NCI-H128 (cell line): ENCODE data around the gene SETBP1.

Experiments
- DNase-seq: peaks from one replicate; lab custom pipeline; 2025; ENCODE audit not compliant: unreplicated experiment; lab: John Stamatoyannopoulos, UW

The SETBP1 gene

DNA sequence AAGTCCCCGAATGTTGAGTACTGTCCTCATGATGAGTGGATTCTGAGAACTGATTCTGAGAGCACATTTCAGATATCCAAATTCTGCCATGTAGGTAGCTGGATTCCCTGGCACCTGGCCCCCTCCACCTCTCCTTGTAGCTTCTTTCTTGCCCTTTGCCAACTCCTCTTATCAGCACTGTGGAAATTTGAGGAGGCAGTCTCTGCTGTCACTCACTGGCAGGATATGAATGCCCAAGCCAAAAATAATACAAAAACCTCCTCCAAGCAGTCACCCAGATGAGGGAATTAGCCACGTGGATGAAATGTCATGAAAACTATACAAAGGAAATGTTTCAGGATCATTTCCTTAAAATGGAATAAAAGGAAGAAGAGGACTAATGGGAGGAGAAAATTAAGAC lies 276.8 kb downstream of the SETBP1 start:
- no peak for DNase-seq

DNA sequence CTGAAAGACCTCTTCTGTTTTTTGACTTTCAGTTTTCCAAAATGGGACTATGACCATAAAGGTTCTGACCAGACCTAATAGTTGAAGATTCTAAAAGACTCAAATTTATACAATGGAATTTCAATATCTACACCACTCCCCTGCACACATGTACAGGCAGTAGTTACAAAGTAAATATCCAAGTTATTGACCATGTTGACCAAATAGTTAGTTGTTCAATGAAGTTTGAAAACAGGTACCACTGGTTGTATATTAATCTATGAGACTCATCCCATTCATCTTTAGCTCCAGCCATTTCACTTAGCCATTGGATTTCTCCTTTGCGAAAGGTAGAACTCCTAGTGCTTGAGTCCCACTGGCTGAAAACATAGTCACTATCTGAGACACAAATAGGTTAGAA lies 277.4 kb downstream of the SETBP1 start:
- DNase-seq = no peak

DNA sequence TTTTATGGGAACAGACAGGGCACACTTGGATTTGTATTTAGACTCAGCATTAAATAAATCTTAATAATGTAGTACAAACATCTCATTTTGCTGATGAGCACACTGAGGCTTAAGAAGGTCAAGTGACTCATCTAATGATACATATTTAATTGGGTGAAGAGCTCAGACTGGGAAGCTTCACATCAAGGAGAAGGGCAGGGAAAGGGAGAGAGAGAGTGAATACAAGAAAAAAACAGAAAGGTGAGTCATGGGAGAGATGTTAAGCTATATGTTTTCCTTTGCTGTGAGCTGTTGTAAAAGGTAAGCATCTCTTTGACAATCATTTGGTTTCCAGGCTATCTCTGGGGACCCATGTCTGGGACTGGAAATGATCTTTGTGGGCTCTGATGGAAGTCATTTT lies 277.8 kb downstream of the SETBP1 start:
- DNase-seq = no peak

DNA sequence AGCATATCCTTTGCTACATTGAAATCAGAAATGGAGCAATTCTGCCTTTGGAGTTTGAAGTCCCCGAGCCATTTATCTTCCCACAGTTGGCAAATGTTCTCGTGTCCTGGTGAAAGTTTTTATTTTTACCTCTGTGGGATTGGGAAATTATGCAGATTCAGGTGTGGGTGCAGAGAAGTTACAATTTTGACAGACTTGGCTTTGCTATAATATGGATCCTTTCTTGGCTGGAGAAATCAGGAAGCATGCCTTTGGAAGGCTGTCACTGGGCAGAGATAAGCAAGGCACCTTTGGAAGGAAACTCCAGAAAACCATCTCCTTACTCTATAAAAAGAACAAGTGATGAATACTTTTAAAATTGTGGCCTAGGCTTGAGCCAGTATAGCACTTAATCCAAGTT lies 278.3 kb downstream of the SETBP1 start:
- DNase-seq = no peak

DNA sequence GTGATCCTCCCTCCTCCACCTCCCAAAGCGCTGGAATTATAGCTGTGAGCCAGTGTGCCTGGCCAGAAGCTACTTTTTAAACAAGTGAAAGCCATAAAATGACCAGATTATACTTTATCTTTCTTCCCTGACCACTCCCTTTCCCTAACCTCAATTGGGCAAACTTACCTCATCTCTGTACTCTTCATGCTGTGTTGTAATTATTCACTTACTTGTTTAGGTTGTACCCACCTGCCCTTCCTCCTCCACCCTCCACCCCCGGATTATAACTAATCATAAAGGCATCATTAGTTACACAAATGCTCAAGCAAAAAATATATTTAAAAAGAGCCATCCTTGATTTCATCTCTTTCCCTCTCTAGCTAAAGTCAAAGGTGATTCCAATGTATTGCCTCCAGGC lies 279.9 kb downstream of the SETBP1 start:
- DNase-seq = no peak

DNA sequence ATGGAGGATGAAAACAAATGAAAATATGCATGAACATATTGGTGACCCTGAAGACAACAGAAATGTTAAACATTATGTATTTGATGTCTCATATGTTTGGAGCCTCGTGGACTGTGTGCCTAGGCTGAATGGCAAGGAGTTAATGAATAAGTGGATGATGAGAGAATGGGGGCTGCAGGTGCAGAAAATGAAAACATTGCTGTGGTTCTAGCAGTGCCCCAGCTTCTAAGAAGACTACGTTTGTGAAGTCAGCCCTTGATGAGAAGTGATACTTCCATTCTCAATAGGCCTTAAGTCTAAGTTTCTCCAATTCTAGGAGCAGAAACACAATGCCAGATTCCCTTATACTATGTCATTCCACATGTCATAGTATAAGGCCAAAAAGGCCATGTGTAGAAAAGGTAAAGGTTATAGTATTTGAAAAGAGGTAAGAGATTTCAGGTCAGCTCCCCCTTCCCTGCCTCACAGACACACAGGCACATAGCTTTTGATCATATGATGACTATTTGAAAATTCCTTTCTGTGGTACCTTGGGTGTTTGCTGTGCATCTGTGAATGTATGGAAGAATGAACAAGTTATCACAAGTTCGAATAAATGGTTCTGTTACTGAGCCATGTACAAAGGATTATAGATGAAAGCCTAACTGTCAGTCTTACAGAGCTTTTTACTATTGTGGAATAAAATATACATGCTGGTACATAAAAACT lies 280.8 kb downstream of the SETBP1 start:
- no peak for DNase-seq

DNA sequence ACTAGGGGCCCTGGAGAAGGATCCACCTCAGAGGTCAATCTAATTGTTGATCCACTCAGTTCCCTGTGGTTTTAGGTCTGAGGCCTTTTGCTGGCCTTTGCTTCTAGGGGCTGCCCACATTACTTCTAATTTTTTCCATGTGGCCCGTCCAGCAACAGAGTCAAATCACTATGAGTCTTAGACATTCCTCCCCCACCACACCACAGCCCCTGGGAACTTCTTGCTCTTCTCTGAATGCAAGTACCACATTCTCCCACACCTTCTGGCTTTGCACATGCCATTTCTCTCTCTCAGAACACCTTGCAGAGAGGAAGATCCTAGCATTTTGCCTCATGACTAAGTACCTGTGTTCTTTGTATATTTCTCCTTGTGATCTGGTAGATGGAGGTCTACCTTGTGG lies 286.9 kb downstream of the SETBP1 start:
- no peak for DNase-seq

DNA sequence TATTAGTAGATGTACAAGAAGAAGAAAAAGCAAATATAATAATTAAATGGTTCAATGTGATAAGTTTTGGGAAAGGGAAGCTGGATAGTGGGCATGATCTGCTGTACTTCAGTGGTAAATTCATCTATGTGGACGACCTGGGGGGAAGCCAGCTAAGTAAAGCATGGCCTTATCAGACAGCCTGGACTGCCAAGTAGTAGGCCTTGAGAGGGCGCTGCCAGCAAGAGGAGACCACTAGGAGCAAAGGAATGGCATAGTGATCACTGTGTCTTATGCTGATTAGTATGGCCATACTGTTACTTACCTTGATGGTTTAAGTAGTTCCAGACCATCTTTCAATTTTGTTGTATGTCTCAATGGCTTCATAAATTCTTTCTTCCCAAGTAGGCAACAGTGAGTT lies 287.6 kb downstream of the SETBP1 start:
- no peak for DNase-seq

DNA sequence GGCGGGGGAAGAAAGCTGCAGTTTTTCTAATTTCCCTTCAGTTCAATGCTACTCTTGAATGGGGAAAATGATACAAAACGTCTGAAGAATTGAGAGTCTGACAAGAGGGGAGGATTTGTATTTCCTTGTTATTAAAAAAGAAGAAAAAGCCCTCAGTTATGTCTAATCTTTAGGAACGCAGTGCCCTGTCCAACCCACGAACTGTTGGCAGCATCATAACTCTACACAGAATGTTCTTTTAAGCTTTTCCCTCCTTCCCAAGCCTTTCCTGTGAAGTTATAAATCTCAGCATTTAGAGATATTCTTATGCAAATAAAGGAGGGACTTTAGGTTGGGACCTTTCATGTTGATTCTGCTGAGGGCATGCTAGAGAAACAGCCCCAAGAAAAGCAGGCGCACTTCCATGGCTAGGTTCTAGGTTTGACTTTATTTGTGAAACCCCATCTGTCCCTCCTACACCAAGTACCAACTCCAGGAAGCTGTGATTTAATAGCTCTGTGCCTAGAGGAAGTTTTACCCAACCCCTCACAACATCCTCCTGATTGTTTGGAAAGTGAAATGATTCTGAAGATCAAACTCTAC lies 288.6 kb downstream of the SETBP1 start:
- DNase-seq = no peak

DNA sequence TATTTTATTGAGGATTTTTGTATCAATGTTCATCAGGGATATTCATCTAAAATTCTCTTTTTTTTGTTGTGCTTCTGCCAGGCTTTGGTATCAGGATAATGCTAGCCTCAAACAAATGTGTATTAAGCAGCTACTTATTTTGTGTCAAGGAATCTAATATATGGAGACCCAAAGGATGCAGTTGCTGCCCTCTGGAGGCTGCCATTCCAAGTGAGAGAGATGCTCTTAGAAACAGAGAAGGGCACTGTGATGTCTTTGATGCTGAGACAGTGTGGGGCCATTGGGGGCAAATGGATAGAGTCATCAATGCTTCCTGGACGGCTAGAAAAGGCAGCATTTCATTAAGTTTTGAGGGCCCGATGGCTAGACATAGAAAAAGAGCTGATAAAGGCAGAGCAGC lies 292.6 kb downstream of the SETBP1 start:
- DNase-seq = no peak

DNA sequence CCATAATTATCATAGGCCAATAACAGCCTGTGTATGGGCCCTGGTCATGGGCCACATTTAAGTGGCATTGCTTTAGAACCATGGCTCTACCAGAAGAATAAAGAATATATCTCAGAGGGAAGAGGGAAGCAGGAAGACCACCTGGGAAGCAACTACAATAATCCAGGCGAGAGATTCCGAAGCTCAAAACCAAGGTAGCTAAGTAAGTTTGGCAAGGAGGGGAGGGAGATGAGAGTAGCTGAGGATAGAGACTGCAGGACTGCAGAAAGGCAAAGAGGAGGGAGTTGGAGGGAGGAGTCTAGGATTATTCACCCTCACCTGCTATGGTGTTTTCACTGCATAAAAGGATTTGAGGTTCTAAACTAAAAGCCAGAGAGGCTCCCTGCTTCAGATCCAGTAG lies 293.5 kb downstream of the SETBP1 start:
- DNase-seq = no peak

DNA sequence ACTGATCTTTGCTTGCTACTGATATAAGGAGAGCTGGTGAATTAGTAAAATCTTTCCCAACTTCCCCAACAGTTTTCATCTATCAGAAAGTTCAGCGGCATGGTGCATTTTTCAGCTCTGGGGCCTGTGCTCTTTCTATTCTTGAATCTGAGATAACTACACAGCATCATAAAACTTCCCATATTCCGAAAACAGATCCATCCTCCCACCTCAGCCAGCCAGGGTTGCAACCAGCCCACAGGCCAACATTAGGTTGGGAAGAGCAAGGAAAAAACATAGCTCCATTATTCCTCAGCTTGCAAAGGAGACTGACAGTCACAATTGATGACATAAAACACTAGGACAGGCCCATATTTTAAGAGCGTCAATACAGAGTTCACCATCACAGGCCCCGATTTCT lies 297.2 kb downstream of the SETBP1 start:
- DNase-seq = no peak

DNA sequence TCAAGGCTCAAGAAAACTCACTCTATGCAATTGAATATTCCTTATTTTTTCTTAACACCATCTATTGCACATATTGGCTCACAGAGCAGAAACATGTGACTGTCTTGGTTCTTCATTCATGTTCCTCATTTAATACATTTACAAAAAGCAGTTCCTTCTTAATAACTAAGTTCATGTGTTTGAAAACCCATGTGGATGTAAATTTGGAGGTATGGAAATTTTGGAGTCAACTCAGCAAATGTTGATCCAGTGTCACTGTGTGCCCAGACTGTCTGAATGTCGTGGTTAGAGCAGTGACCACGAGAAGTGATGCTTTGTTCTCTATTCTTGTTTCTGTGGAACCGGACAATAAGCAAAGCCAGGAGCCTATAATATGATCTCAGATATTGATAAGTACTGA lies 299.1 kb downstream of the SETBP1 start:
- no peak for DNase-seq

DNA sequence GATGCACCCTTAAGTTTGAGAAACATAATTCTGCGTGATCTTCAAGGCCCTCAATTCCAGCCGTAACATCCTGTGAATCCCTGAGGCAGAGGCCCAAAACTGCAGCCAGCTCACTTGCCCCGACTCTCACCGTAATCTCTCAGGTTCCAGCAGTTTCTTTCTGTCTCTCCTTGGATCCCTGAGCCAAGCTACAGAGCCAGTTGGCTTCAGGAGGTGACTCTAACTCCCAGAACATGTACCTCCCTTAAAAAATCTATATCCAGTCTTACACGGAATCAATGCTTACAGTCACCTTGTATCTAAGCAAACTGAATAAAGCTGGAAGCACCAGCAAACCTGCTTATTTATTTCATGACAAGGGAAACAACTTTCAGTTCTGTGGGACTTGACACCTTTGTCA lies 300.4 kb downstream of the SETBP1 start:
- DNase-seq = no peak

DNA sequence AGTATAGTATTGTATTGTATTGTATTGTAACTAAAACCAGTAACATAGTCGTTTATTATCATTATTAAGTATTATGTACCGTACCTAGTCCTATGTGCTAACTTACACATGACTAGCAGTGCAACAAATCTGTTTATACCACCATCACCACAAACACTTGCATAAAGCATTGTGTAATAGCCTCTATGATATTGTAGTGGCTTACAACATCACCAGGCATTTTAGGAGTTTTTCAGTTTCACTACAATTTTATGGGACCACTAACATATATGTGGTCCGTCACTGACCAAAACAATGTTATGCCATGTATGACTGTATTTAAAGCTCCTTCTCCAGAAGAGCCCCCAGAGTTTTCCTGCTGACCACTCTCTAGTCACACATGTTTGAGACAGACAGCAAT lies 306.2 kb downstream of the SETBP1 start:
- no peak for DNase-seq

DNA sequence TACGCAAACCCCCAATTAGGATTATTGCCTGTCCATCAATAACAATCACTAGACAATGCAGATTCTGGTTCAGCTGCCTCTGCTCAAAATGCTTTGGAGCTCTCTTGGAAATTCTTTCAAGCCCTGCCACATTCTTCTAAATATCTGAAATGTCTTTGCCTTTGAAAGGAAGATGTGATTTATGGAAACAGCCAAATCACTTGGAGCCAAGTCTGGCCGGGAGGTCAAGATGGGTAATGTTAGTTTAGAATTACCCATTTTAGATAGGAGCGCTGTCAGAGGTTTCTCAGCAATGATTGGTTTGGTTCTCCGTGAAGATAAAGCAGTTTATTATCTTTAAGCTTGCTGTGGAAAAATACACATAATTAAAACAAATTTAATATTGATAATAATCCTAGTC lies 306.7 kb downstream of the SETBP1 start:
- DNase-seq = no peak

DNA sequence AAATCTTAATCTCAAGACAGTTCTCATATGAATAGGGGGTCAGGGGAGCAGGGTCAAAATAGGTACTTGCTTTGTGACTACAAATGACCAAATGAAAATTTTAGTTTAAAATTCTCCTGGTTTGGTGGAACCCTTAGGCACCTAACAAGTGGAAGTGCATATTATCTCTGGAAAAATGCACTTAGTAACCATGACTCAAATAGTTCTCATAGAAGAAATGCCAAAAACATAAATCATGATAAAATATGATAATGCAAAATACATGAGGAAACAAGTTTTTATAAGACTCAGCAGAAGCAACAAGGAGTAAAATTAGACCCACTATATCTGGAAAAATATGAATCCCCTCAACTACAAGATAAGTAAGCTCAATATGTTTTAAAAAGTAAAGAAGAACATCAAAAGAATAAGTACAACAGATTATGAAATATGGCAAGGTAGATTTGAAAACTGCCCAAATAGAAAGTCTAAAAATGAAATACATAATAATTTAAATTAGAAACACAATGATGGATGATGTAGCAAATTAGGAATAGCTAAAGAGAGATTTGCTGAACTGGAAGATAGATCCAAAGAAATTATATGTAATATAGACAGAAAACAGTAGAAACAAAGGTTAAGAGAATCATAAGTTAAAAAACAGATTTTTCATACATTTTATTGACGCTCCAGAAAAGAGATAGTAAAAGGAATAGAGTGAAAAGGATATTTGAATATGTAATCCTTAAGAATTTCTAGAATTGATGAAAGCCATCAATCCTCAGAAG lies 308.3 kb downstream of the SETBP1 start:
- DNase-seq = no peak

DNA sequence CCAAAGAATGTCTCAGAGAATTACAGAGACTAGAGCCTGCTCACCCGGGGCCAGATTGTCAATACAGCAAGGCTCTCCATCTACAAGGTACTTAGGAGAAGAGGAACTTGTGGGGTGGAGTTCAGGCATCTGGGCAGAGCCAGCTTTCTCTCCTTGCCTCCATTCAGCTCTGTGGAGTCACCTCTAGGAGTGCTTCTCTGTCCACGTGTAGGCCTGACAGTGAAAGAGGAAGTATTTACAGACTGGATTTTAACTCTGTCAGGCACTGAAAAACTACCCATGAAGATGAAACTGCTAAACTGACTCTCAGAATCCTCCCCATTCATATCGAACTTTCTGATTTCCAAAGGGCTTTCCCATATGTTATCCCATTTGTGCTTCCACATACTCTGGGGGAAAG lies 315.6 kb downstream of the SETBP1 start:
- DNase-seq = no peak

DNA sequence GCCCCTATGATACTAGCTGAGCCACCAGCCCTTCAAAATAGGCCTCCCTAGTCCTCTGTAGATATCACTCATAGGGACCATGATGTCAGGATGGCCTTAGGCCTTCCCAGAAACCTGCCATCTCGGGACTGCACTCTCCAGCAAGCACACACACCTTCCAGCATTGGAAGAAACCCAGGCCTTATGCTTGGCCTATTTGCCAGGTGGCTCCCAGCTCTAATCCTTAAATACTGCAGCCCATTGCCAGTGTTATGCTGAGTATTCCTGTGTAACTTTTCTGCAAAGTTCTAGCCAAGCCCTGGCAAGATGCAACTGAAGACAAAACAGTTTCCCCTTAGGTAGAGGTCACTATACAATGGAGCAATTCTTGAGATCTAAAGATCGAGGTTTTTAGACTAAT lies 316.5 kb downstream of the SETBP1 start:
- no peak for DNase-seq

DNA sequence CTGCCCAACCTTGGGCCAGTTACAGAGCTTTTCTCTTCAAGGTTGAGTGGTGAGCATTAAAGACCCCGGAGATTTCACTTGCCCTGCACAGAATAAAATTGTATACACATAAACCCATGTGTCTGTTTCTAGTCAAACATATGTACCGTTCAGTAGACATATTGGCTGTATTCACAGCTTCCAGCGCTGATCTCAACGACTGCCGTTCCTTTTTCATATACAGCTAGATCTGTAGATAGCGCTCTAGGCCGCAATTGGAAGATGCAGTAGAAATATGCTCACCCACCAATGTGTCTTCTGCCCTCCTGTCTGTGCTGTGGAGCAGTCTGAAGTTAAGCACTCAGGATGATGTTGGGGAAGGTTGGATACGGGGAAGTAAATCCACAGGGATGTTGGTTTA lies 317.7 kb downstream of the SETBP1 start:
- no peak for DNase-seq

DNA sequence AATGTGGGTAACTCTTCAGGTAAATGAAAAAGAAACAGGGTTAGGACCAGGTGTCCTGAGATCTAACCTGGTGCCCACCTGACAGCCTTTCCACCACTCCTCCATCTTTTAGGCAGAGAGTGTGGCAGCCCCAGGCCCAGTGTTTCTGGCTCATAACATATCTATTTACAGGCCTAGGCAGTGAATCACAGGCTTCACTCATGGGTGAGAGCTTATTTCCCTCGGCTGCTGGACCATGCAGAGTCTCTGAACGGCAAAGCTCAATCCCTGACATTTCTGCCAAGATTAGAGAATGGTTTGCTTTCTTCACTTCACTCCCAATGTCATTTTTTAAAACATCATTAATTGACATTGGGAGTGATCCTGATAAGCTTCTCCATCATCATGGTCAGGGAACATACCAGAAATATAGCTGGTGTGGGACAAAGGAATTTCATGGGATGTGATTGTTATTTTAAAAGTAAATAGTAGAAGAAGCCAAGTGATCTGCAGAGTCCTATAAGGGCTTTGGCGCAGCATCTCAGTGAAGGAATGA lies 323.9 kb downstream of the SETBP1 start:
- no peak for DNase-seq

DNA sequence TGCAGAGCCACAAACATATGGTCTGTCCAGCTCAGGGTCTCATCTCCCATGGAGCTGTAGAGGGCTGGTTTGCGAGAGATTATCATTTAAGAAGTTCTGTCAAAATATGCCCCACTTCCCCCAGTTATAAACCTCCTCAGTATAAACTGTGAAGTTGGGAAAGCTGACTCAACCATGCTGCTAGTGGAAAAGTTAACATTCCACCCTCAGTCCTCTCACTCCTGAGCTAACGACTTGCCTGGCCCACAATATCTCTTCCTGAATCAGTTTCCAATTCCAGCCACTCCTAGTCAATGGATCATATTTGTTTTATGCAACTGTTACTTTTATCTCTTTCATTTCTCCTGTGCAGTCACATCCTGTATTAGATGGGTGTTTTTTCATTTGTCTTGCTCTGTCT lies 326.2 kb downstream of the SETBP1 start:
- DNase-seq = no peak
